AG10803 (cell line): ENCODE results near the gene UBAC1.

Source experiments
- DNase-seq: peaks from one replicate; pipeline ENCODE4 v3.0.0; 2010; ENCODE audit warnings: low read depth
- H3K4me3 ChIP-seq: 2 replicates; pipeline ENCODE4 v1.5.1; 2011; ENCODE audit warnings: mild to moderate bottlenecking, low read length, control low read depth
- TF ChIP-seq, protein P1 (sequence below): conservative IDR thresholded peaks from 2 replicates; pipeline ENCODE4 v1.5.1; 2011; ENCODE audit warnings: mild to moderate bottlenecking, low read length, control low read depth, inconsistent platforms

Gene UBAC1

DNA sequence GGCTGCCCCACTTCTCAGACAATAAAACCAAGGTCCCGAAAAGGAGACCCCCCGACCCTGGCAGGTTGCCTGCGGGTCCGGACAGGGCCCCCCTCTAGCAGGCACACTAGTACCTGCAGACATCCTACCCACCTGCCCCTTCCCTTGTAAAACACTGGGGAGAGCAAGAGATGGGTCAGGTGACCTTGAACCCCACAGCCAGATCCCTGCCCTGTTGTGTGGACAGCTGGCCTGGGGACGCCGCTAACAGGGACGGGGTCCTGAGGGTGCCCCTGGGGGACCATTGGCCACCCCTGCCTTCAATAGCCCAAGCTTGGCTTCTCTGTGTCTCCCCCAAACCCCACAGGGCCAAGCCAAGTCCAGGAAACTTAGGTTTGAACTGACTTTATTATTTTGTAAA lies 45.0 kb upstream of the UBAC1 start:
- no peak overlapping the region for H3K4me3 ChIP-seq
- no peak for DNase-seq
- TF ChIP-seq, protein P1, sequence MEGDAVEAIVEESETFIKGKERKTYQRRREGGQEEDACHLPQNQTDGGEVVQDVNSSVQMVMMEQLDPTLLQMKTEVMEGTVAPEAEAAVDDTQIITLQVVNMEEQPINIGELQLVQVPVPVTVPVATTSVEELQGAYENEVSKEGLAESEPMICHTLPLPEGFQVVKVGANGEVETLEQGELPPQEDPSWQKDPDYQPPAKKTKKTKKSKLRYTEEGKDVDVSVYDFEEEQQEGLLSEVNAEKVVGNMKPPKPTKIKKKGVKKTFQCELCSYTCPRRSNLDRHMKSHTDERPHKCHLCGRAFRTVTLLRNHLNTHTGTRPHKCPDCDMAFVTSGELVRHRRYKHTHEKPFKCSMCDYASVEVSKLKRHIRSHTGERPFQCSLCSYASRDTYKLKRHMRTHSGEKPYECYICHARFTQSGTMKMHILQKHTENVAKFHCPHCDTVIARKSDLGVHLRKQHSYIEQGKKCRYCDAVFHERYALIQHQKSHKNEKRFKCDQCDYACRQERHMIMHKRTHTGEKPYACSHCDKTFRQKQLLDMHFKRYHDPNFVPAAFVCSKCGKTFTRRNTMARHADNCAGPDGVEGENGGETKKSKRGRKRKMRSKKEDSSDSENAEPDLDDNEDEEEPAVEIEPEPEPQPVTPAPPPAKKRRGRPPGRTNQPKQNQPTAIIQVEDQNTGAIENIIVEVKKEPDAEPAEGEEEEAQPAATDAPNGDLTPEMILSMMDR = no peak

- no peak overlapping the region for H3K4me3 ChIP-seq
- TF ChIP-seq, protein P1 = no peak
- DNase-seq = no peak
Measured at GRCh38 chr9:136004712-136005111, 43.5 kb upstream of the UBAC1 start.

DNA sequence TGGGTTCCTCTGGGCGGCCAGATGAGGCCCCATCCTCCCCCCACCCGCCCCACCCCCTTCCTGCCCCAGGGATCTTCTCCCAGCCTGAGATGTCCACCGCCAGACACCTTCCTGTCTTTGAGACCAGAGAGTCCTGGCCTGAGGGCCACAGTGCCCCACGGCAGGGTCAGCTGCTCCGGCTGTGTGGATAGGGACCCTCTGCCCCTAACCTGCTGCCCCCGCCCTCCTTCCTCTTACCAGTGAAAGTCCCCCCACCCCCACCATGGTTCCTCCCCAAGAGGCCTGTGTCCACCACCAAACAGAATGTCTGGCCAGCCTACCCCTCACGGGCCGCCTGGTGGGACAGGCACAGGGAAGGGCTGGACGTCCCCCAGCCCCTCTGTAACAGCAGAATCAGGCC lies 43.0 kb upstream of the UBAC1 start:
- TF ChIP-seq, protein P1 = no peak
- DNase-seq = no peak
- H3K4me3 ChIP-seq = no peak overlapping the region

GRCh38 chr9:136003411-136004218 lies 42.4 kb upstream of the UBAC1 start:
- DNase-seq = no peak
- no peak overlapping the region for H3K4me3 ChIP-seq
- TF ChIP-seq, protein P1 = no peak

GRCh38 chr9:136002881-136003280 lies 41.7 kb upstream of the UBAC1 start:
- H3K4me3 ChIP-seq = no peak overlapping the region
- TF ChIP-seq, protein P1 = no peak
- DNase-seq = no peak

- DNase-seq = no peak
- TF ChIP-seq, protein P1 = no peak
- H3K4me3 ChIP-seq = no peak overlapping the region
Measured at GRCh38 chr9:136002215-136002614, 41.0 kb upstream of the UBAC1 start.

DNA sequence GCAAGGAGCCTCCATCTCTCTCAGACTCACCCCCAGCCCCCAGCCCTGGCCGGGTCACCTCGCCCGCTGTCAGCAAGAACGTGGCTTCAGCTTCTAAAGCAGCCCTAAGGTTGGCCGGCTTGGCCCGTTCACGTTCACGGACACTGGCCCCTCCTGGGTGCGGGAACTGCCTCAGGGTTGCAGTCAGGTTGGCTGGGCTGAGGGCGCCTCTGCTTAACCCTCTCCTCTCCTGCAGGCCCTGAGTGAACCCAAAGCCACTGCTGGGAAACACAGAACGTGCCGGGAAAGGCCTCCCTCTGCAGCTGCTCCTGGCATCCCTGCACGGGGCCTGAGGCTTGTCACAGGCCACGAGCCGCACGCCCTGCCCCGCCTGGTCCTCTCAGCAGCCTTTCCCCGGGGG lies 40.1 kb upstream of the UBAC1 start:
- H3K4me3 ChIP-seq = no peak overlapping the region
- no peak for DNase-seq
- TF ChIP-seq, protein P1 = no peak
